NCI-H345 (cell line): Measurements from ENCODE around the gene TPCN2.

Experiments
- DNase-seq: peaks from one replicate; lab custom pipeline; 2025; lab: John Stamatoyannopoulos, UW

TPCN2 gene

DNA sequence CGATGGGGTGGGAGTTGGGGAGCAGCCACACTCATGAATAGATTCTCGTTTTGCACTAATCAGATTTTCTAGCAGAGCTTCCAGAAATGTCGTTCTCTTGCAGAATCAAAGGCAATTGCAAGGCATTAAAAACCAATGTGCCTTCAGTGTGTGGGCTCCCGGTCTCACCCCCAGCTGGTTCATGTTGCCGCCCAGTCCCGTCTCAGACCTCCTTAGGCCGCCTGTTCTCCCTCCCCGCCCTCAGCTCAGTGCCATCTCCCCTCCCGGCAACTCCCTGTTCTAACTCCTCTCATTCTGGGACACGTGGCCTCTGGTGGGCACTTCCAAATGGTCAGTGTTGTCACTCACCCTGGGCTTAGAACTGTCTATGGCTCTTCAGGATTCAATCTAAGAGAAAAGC, 64.5 kb downstream of the TPCN2 start:
- no peak for DNase-seq

DNA sequence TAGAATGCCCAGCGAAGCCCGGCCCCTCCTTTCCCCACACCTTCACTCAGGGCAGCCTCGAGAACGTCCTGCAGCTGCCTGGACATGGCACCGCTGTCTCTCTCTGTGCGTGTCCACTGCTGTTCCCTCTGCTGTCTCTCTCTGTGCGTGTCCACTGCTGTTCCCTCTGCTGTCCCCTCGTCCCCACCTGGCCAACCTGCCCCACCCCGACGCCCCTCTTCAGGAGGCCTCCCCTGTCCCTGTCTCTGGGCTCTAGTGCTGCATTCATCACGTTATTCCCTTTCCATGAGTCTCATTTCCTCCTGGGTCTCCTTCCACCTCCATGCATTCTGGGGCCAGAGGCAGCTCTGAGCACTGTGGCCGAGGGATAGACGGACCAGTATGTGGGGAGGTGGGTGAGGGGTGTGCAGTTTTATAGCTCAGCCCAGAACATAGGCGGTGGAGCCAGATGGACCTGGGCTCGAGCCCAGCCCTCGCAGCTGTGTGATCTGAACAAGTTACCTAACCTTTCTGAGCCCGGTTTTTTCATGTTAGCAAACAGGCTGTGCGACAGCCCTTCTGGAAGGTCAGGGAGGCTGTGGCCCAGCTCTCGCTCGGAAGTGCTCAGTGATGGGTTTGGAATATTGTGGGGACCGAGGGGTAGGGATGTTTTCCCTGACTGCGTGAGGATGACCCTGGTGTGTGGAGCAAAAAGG, 65.1 kb downstream of the TPCN2 start:
- DNase-seq = no peak

DNA sequence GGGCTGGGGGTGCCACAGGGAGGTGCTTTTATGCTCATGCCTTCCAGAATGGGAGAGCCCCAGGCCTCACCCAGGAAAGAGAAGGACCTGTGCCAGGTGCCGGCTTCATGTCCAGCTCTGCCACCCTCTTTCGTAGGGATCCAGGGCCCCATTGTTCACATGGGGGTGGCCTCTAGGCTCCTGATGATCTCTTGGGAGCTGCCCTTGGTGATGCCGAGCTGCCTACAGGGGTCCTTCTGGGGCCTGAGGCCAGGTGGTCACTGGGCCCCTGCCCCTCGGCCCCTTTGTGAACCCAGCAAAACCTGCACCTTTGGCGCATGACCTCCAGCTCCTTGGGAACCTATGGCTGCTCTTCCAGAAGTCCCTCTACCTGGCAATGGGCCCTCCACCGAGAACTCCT, 65.6 kb downstream of the TPCN2 start:
- no peak for DNase-seq

DNA sequence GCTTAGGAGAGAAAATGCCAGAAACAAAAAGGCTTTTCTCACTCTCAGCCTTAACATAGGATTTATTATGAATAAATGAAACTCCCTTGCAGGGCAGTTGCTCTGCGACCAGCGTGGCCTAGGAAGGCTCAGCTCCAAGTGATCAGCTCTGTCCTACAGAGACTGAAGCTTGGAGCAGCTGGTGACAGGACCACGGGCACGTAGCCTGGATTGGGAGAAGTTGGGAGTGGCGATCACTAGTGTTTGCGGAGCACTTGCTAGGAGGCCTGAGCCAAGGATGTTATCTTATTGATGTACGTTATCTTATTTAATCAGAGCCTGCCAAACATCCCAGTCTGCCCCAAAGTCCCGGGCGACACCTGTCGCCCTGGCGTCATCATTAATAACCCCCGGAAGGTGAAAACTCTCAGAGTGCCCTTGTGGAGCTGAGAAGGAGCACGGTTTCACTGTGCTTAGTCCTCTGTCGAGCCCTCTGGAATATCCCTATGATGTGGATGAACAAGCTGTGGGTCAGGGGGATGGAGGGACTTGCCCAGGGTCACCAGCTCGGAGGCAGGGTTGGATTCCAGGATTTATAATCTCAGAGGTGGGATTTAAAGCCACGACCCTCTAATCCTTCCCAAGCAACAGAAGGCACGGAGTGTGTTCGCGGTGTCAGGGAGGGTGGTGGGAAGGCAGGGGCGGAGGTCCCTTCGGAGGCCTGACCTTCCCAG, 66.2 kb downstream of the TPCN2 start:
- DNase-seq = no peak

GRCh38 chr11:69115586-69116560, 67.1 kb downstream of the TPCN2 start:
- no peak for DNase-seq

GRCh38 chr11:69116671-69117070, 67.9 kb downstream of the TPCN2 start:
- no peak for DNase-seq

DNA sequence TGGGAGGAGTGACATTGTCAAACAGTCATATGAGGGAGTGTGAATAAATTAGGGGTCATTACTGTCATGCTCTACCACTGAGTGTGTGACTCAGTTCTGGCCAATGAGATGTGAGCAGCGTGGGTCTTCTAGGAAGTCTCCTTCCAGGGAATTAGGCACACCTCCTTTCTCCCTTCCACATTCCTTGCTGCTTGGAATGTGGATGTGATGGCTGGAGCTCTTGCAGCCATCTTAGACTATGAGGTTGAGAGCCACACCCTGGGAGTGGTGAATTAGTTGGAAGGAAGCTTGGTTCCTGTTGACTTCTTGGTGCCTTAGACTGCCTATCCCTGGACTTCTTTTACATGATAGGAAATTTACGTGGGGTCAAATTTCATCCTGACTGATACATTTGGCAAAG, 70.5 kb downstream of the TPCN2 start:
- no peak for DNase-seq

DNA sequence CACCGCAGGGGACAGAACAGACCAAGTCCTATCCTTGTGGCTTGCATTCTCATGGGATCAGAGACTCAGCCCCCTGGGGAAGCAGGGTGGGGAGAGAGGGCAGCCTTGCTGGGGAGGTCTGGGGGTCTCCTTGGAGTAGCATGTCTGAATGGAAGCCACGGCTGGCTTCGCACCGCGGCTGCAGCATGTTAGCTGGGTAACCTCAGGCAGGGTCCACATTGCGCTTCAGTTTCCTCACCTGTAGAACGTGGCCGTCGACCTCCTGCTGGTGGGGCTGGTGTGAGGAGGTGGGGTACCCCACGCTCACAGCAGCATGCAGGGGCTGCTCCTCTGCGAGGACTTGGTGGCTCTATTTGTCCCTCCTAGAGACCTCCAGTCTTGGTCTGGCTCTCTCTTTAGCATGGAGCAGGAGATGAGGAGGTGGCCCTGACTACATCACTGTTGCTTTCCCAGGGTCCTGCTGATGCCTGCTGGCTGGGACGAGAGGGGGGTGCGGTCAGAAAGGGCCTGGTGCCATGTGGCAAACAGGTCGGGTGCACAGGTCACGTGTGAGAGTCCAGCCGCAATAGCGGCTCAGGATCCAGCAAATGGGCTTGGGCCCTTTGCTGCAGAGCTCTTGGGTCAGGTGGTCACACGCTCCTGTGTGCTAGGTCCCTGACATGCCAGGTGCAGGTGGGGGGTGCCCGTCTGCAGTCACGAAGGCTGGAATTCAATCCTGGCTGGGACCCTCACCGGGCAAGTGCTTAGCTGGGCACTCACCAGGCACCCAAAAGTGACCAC, 71.6 kb downstream of the TPCN2 start:
- no peak for DNase-seq

DNA sequence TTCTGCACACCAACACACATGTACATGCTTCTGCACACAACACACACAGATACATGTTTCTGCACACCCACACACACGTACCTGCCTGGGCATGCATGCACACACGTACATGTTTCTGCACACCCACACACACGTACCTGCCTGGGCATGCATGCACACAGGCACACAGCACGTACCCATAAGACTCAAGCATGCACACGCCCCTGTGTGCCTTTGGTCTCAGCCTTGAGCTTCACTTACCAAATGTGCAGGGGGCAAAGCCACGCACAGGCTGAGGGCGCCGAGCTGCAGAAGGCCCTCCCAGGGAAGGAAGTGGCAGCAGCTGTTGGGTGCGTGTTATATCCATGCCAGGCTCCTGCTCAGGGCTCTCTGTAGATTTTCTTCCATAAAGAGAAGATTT, 72.3 kb downstream of the TPCN2 start:
- no peak for DNase-seq

- DNase-seq = no peak
Measured at GRCh38 chr11:69121621-69122325, 73.0 kb downstream of the TPCN2 start.

- DNase-seq = no peak
Measured at GRCh38 chr11:69122326-69122629, 73.5 kb downstream of the TPCN2 start.

DNA sequence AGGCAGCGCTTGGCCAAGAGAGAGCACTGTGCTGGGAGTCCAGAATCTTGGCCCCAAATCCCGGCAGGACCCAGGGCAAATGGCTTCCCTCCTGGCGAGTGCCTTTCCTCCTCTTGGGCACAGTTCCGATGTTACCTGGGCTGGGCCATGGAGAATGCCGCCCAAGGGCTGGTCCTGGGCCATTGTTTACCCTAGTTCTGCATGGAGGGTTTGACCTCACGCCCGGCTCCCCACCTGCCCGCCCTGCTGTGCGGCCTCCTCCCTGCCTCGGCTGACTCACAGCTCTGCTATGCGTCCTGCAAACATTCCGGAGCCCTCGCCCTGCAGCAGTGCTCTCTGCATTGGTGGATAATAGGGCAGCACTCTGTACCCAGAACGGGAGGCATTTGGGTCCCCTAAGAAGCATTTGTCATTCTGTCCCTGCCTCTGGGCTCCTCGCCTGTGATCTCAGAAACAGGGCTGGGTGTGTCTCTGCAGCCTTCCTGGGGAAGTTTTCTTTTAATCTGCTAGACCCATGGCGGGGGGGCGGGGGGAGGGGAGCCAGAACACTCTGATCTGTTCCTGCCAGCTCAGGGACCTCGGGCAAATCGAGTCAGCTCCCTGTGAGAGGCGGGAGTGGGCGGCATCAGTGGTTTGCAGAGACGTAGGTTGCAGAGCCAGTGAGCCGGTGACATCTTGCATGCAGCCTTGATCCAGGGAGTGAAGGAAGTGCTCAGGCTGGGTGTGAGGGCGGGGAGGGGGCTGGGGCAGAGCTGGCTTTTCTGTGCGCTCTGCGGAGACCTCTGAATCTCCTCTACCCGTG, 74.1 kb downstream of the TPCN2 start:
- DNase-seq = no peak

DNA sequence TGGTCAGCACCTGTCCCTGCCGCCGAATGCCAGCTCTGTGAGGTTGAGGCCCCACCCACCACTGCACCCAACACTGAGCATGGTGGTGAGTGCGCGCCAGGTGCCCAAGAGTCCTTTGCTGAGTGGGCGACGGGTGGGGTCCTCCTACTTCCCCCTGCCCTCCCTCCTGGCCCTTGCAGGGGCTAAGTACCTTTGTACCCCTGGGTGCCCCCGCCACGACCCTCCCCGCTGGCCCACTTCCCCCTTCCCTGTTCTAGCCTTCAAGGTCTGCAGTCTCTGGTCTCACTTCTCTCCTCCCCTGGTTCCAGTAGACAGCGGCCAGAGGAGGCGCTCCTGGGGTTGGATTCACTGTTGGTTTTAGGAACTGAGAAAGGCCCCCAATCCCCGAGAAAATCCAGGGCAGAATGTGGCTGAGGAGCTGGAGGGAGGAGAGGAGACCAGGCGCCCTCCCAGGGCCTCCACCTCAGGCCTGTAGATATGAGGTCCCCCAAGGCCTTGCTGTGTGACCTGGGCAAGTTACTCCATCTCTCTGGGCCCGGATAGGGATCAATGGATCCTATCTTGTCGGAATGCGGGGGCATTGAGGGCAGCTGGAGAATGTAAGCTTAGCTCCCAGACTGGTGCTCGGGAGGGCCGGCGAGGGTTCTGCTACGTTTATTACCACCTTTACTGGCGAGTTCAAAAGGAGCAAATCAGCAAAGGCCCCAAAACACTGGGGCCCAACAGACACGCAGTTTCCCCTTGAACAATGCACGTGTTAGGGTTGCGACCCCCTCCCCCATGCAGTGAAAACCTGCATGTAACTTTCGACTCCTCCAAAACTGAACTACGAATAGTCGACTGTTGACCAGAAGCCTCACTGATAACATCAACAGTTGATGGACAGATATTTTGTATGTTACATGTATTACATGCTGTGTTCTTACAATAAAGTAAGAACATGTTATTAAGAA, 75.1 kb downstream of the TPCN2 start:
- no peak for DNase-seq

DNA sequence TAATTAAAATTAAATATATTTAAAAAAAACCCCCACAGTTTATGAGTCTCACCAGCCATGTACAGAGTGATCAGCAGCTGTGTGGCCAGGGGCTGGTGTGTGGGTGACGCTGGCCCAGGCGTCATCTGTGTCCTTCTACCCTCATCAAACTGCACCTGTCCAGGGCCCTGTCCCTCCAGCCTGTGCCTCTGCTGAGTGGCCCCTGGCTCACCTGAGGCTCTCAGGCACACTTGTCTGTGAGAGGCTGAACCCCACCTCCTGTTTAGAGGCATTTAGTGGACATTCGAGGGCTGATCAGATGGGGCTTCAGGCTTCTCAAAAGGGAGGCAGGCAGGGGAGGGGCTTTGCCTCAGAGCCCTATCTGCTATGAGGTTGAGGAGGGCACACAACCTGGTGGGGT, 77.1 kb downstream of the TPCN2 start:
- no peak for DNase-seq

GRCh38 chr11:69126286-69126685, 77.6 kb downstream of the TPCN2 start:
- DNase-seq = no peak

DNA sequence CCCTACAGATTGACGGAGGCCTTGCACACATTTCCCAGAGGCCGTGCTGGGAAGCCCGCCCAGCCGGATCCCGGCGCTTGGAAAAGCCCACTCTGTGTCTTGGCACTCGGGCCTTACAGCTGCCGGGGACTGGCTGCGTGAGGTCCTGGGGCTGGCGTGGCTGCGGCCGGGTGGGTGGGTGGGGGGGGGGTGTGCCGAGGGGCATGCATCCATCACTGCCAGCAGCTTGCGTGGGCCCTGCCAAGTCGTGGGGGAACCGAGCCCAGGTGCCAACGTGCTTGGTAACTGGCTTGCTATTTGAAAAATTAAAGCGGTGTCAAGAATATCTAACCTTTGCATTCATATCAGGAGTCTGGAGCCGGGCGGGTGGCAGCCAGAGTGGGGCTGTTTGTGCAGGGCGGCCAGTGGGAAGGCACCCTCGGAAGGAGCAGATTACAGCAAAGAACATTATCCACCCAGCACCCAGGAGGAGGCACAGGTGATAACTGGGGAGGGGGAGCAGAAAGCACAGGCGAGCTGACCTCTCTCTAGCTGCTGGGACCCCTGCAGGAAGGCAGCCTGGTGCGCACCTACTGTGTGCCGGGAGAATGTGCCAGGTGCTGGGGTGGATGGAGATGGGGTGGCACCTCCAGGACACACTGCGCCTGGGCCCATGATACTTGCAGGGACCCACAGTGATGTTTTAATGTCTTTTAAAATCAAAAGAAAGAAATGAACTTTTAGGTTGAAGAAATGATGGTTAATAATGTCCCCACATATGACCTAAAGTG, 78.5 kb downstream of the TPCN2 start:
- DNase-seq = no peak

DNA sequence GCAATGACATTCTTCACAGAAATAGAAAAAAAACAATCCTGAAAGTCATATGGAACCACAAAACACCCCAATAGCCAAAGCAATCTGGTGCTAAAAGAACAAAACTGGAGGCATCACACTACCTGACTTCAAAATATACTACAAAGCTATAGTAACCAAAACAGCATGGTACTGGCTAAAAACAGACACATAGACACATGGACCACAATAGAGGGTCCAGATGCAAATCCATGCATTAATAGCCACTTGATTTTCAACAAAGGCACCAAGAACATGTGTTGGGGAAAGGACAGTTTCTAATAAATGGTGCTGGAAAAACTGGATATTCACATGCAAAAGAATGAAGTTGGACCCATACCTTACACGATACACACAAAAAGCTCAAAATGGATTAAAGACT, 79.2 kb downstream of the TPCN2 start:
- DNase-seq = no peak

DNA sequence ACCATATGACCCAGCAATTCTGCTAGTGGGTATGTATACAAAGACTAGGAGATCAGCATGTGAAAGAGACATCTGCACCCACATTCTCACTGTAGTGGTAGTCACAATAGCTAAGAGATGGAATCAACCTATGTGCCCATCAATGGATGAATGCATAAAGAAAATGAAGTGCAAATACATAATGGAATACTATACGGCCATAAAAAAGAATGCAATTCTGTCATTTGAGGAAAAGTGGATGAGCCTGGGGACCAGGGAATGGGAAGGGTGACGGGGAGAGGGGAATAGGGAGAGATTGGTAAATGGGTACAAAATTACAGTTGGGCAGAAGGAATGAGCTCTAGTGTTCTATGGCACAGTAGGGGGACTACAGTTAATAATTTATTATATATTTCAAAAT, 80.3 kb downstream of the TPCN2 start:
- DNase-seq = no peak

DNA sequence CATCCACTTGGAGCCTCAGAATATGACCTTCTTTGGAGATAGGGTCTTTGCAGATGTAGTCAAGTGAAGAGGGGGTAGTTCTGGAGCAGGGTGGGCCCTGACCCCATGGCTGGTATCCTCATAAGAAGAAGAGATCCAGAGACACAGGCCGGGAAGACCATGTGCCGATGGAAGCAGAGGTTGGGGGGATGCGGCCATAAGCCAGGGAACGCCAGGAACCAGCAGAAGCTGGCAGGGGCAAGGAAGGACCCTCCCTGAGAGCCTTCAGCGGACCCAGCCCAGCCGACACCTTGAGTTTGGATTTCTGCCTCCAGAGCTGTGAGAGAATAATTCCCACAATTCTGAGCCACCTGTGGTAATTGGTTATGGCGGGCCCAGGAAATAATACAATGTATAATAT, 80.9 kb downstream of the TPCN2 start:
- DNase-seq = no peak
